Motor neuron (in vitro differentiated cells): ENCODE results near the gene CDC42BPG. TPM values are rescaled to one million over a fixed set of nuclear protein-coding genes. Genes with fewer than 3 reads are reported as not detected.

Experiments used
- ATAC-seq, 8 experiments: fragments of 200-7000 bp; cut with Tn5 transposase; replicated peaks in 6 of 8; 2 replicates each; pipeline ENCODE4 v1.8.0; 2021; ENCODE audit warnings: mild to moderate bottlenecking in 8 of 8, moderate library complexity in 8 of 8
- H3K27ac ChIP-seq, 2 donors: fragments of 250-450 bp; sonication (Bioruptor Pico); 2 replicates each; pipeline ENCODE4 v1.9.0; 2021; ENCODE audit warnings: antibody characterized with exemption in 2 of 2, mild to moderate bottlenecking in 2 of 2, moderate library complexity in 1 of 2
- H3K4me1 ChIP-seq, 2 donors: fragments of 250-450 bp; sonication (Bioruptor Pico); replicated peaks in 1 of 2; 2 replicates each; pipeline ENCODE4 v1.6.1; 2021; ENCODE audit warnings: antibody characterized with exemption in 2 of 2, mild to moderate bottlenecking in 2 of 2, moderate library complexity in 1 of 2
- H3K4me3 ChIP-seq, 5 donors: fragments of 250-450 bp; sonication (Bioruptor Pico); 2 replicates each; pipeline ENCODE4 v1.9.0; 2021; ENCODE audit warnings: antibody characterized with exemption in 5 of 5, mild to moderate bottlenecking in 5 of 5, moderate library complexity in 4 of 5
- WGBS, 10 experiments: fragments of 450-650 bp; shearing (Covaris generic); methylation state at CpG; one replicate each; pipeline ENCODE4 v1.0.0; 2022; 5-methylcytosine and 5-hydroxymethylcytosine counted together
- in situ Hi-C, 9 experiments: fragments of 400-800 bp; cut with MboI; loops; one replicate each; pipeline ENCODE4 v1.15.0; 2021; ENCODE audit warnings: low sequenced_read_pairs in 9 of 9, low pct_unique_long_range_greater_than_20kb in 2 of 9; ENCODE audit not compliant: unreplicated experiment in 9 of 9
- total RNA-seq, 8 experiments: library from RNA; unstranded; fragments of 300-600 nt; gene quantifications; 2 replicates each; pipeline versions ENCODE4 v1.2.3 to v1.2.4, GENCODE V29; 2022

Gene CDC42BPG, protein sequence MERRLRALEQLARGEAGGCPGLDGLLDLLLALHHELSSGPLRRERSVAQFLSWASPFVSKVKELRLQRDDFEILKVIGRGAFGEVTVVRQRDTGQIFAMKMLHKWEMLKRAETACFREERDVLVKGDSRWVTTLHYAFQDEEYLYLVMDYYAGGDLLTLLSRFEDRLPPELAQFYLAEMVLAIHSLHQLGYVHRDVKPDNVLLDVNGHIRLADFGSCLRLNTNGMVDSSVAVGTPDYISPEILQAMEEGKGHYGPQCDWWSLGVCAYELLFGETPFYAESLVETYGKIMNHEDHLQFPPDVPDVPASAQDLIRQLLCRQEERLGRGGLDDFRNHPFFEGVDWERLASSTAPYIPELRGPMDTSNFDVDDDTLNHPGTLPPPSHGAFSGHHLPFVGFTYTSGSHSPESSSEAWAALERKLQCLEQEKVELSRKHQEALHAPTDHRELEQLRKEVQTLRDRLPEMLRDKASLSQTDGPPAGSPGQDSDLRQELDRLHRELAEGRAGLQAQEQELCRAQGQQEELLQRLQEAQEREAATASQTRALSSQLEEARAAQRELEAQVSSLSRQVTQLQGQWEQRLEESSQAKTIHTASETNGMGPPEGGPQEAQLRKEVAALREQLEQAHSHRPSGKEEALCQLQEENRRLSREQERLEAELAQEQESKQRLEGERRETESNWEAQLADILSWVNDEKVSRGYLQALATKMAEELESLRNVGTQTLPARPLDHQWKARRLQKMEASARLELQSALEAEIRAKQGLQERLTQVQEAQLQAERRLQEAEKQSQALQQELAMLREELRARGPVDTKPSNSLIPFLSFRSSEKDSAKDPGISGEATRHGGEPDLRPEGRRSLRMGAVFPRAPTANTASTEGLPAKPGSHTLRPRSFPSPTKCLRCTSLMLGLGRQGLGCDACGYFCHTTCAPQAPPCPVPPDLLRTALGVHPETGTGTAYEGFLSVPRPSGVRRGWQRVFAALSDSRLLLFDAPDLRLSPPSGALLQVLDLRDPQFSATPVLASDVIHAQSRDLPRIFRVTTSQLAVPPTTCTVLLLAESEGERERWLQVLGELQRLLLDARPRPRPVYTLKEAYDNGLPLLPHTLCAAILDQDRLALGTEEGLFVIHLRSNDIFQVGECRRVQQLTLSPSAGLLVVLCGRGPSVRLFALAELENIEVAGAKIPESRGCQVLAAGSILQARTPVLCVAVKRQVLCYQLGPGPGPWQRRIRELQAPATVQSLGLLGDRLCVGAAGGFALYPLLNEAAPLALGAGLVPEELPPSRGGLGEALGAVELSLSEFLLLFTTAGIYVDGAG (N-terminal part only)
- 1 to 10 TPM in 1 of 8 experiments, under 1 TPM in 6, not detected in 1; 0.05 to 1.2 (median 0.22) TPM for total RNA-seq

DNA sequence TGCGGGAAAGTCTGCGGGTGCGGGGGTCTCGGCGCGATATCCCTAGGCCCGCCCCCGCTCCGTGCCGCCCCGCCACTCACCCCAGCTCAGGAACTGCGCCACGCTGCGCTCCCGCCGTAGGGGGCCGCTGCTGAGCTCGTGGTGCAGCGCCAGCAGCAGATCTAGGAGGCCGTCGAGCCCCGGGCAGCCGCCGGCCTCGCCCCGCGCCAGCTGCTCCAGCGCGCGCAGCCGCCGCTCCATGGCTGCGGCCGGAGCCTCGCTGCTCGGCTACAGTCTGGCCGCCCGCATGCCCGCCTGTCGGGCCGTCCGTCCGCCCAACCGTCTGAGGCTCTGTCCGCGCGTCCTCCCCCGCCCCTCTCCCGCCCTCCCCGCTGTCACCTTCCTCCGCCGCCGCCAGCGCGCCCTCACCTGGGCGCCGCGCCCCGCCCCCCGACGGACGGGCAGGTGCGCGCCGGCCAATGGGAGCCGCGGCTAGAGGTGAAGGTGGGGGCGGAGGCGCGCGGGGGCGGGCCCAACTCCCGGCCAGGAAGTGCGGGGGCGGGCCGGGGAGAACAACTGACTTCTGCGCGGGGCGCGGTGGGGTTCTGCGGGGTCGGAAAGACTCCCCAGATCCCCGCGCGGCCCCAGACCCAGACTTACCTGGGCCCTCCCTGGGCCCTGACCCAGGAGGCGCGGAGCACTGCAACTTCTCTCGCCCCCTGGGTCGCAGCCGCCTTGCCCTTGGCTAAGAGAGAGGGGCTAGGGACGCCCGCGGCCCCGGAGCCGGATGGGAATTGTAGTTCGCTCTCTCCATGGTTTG is at the start of gene CDC42BPG:
Gene CDC42BPG, minus strand, starts transcription at position 324 of the 799 bp plus-strand sequence. Its CDS starts 84 bp downstream, at position 240.
- H3K27ac ChIP-seq = no peak within 1 kb of the TSS
- in situ Hi-C loops = loop anchor here in 1 of 9 experiments (10.0 kb wide), 1 partner anchor 50 kb away; no protein-coding TSS in a partner anchor
- H3K4me1 ChIP-seq = peaks cover 0 to 9% of the 10 kb centered on the region in 2 donors
- peak; percentile 13 to 74 (median 53) for ATAC-seq
- WGBS, 10 experiments = 0 to 10% methylated on average over 1 to 2 of the region's 96 CpGs; no CpG with 5 or more reads in 8 of the 10 experiments
- peak within 1 kb of the TSS in 4 of 5 donors; percentile 9 to 33 (median 19) for H3K4me3 ChIP-seq

DNA sequence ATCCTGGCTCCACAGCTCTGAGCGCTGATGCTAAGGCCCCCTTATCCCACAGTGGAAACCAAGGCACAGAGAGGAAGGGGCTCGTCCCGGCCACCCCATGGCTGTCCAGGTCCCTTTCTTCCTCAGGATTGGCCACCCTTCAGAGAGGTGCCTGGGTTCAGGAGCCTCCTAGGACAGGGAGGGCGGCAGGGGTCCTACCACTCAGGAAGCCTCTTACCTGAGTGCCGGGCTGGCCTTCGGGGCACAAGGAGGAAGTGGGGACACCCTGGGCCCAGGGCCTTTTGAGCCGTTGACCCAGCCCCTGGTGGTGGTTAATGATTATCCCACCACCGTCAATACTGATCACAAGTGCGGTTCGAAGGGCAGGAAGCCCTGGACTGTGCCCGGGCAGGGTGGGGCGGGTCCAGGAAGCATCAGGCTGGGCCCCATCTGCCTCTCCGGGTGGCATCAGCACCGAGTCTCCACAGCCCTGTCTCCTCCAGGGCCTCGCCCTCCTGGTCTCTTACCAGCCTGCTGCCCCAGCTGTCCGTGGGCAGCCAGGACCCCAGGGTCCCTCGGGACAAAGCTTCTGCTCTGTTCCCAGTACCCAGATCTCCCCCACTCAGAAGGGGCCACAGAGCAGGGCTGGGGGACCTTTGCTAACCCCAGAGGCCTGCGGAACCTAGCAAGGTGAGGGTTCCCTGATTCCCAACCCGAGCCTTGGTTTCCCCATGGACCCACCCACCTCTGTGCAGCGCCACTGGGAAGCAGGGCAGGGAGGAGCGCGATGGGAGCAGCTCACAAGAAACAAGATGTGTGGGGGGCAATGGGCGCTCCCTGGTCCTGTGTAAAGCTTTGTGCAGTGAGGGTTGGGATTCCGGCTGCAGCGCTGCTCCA is 49.0 kb upstream of the CDC42BPG start:
- WGBS, 10 experiments = 67 to 100% (median 73%) methylated on average over 1 to 4 of the region's 25 CpGs; no CpG with 5 or more reads in 7 of the 10 experiments
- no peak overlapping the region for H3K4me3 ChIP-seq
- in situ Hi-C loops = loop anchor here in 1 of 9 experiments (10.0 kb wide), 1 partner anchor 49 kb away; the partner anchor contains the start of gene CDC42BPG
- ATAC-seq = peak in 2 of 8 experiments; percentile 2 to 5
- peaks cover 8 to 18% of the 10 kb centered on the region in 2 donors for H3K4me1 ChIP-seq
- no peak overlapping the region for H3K27ac ChIP-seq

DNA sequence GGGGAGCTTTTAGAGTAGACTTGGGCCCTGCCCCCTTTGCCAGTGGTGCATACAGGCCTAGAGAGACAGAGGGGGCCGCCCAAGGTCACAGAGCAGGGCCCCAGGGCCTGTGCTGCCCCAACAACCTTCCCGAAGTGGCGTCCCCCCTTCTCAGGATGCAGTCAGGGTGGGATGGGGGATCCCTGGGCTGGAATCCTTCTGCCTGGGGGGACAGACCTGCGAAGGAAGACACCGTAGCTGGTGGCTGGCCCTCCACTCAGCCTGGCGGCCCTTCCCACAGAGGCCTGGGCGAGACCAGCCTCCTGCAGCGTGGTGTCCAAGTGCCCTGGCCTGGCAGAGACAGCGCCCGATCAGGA is 48.4 kb upstream of the CDC42BPG start:
- Histone ChIP-seq H3K4me3 (no peak overlapping the region), H3K4me1 (peaks cover 14 to 24% of the 10 kb centered on the region in 2 donors), H3K27ac (no peak overlapping the region)
- in situ Hi-C loops = loop anchor here in 1 of 9 experiments (10.0 kb wide), 1 partner anchor 48 kb away; the partner anchor contains the start of gene CDC42BPG
- WGBS, 10 experiments = 80 to 100% methylated on average over 1 to 3 of the region's 10 CpGs; no CpG with 5 or more reads in 8 of the 10 experiments
- no peak for ATAC-seq

DNA sequence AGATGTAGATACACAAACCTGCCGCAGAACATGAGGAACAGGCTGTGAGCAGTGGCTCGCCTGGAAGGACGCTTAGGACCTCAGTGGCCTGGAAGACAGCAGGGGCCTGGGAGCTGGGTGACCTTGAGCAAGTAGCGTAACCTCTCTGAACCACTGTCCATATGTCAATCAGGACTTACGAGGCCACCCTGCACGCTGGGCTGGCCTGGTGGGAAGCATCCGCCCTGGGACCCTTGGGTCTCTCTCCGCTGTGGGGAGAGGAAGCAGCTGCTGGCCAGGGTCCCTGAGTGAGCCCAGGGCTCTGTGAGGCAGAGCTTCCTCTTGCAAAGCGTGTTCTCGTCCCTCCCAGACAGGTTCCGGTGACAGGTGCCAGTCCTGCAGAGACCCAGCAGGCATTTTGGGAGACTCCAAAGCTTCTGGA is 48.0 kb upstream of the CDC42BPG start:
- 65 to 100% (median 91%) methylated on average over 1 to 4 of the region's 11 CpGs; no CpG with 5 or more reads in 3 of the 10 experiments for WGBS, 10 experiments
- in situ Hi-C loops = loop anchor here in 1 of 9 experiments (10.0 kb wide), 1 partner anchor 48 kb away; the partner anchor contains the start of gene CDC42BPG
- Histone ChIP-seq H3K4me3 (no peak overlapping the region), H3K27ac (no peak overlapping the region), H3K4me1 (peaks cover 16 to 28% of the 10 kb centered on the region in 2 donors)
- ATAC-seq = no peak

DNA sequence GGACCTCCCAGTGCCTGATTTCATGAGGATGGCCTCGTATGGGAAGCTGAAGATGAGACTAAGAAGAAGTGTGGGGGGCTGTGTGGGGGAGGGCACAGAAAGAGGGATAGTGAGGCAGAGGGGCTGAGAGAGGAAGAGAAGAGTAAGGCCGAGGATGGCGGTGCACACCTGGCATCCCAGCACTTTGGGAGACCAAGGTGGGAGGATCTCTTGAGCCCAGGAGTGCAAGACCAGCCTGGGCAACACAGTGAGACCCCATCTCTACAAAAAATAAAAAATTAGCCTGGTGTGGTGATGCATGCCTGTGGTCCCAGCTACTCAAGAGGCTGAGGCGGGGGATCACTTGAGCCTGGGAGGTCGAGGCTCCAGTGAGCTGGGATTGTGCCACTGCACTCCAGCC is 47.4 kb upstream of the CDC42BPG start:
- H3K27ac ChIP-seq = no peak overlapping the region
- peaks cover 16 to 33% of the 10 kb centered on the region in 2 donors for H3K4me1 ChIP-seq
- no peak overlapping the region for H3K4me3 ChIP-seq
- 10 to 100% (median 31%) methylated on average over 1 to 2 of the region's 5 CpGs; no CpG with 5 or more reads in 6 of the 10 experiments for WGBS, 10 experiments
- in situ Hi-C loops = loop anchor here in 1 of 9 experiments (10.0 kb wide), 1 partner anchor 47 kb away; the partner anchor contains the start of gene CDC42BPG
- ATAC-seq = no peak

DNA sequence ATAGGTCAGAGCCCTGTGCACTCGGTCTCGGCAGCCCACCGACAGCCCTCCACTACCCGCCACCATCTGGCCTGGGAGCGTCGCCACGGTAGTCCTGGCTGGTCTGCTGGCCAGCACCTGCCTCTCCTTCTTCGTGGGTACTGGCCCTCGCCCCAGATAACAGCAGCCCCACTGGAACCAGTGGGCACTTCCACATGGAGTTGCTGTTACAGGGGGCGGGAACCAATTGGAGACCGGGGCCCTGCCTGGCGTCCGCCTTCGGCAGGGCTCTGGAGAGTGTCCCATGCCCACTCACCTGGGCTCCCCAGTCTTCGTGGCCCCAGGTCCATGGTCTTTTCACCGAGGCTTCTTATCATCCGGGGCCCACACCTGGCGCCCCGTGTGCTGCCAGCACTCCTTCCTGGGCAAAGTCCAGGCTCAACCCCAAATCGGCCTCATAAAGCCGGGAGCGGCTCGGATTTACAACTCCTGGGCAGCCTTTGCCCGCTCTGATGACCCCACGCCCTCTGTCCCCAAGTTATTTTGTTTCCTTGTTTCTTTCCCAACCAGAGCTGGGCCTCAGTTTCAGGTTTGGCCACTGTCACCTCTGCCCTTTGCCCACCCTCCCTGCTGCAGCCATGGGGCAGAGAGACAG is 46.9 kb upstream of the CDC42BPG start:
- H3K4me3 ChIP-seq = no peak overlapping the region
- in situ Hi-C loops = loop anchor here in 1 of 9 experiments (10.0 kb wide), 1 partner anchor 47 kb away; the partner anchor contains the start of gene CDC42BPG
- 40 to 94% (median 84%) methylated on average over 2 to 6 of the region's 25 CpGs; no CpG with 5 or more reads in 6 of the 10 experiments for WGBS, 10 experiments
- peaks cover 16 to 33% of the 10 kb centered on the region in 2 donors for H3K4me1 ChIP-seq
- no peak for ATAC-seq
- H3K27ac ChIP-seq = no peak overlapping the region

DNA sequence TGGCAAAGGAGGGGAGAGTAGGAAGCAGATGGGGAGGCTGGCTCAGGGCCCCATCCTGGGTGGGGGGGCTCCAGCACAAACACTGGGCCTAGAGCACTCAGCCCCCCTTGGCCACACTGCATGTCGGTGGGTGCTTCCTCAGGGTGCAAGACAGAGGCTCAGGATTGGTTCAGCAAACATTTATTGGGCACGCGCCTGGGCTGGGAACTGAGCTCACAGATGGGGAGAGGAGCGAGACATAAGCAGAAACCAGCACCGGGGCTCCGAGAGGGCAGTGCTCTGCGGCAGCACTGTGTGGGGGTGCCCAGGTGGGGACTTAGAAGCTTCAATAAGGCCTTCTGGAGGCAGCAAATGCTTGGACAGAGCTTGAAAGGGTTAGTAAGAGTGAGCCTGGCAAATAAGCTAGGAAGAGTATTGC is 46.1 kb upstream of the CDC42BPG start:
- in situ Hi-C loops = loop anchor here in 1 of 9 experiments (10.0 kb wide), 1 partner anchor 46 kb away; the partner anchor contains the start of gene CDC42BPG
- WGBS, 10 experiments = 87 to 94% methylated on average over 3 of the region's 7 CpGs; no CpG with 5 or more reads in 8 of the 10 experiments
- H3K4me1 ChIP-seq = peaks cover 16 to 36% of the 10 kb centered on the region in 2 donors
- no peak overlapping the region for H3K27ac ChIP-seq
- H3K4me3 ChIP-seq = no peak overlapping the region
- ATAC-seq = no peak

DNA sequence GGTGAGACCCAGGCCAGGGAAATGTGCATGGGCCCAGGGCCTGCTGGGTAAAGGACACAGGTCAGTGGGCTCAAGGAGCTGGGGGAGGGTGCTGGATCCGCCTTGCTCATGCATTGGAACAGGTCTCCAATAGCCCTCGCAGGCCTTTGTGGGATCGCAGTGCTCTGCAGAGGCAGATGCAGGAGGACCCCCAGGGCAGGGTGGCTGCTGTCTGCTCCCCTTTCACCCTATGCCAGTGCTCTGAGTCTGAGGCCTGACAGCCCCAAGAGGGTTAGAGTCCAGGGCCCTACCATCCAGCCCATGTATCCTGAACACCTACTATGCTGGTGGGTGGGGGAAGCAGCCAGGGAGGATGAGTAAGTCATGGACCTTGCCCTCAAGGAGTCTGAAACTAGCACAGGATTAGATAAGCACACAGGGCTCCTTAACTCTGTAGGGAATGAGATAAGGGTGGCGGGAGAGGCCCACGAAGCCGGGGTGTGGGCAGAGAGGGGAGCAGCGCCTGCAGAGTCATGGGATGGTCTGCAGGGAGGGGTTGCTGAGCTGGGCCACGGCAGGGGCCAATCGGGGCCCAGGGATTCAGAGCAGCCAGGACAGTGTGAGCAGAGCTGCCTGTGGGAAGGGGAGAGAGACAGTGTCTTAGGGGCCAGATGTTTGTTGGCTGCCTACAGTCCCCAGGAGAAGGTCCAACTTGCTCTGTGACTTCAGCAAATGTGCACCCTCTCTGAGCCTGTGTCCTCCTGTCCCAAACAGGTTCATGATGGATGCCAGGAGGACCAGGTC is 44.5 kb upstream of the CDC42BPG start:
- no peak overlapping the region for H3K4me3 ChIP-seq
- peak in 3 of 8 experiments; percentile 5 to 13 (median 7) for ATAC-seq
- H3K27ac ChIP-seq = peak overlapping the region in 1 of 2 donors; percentile 3
- WGBS, 10 experiments = 0 to 100% (median 78%) methylated on average over 1 to 3 of the region's 9 CpGs; no CpG with 5 or more reads in 7 of the 10 experiments
- in situ Hi-C loops = no loop called here
- peaks cover 14 to 33% of the 10 kb centered on the region in 2 donors for H3K4me1 ChIP-seq

DNA sequence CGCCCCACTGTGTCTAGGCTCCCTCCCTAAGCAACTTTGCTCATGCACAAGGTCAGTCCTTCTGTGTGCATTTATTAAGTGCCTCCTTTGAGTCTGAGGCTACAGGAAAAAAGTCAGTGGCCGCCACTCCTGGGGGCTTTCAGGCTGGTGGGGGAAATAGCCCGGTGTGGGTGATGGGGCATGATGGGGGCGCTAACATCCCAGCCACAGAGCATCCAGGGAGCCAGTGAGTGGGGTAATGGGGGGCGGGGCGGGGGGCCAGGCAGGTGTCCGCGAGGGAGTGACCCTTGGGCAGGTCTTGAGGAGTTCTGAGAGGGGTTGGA is 43.9 kb upstream of the CDC42BPG start:
- H3K4me1 ChIP-seq = peaks cover 13 to 28% of the 10 kb centered on the region in 2 donors
- in situ Hi-C loops = no loop called here
- ATAC-seq = no peak
- H3K27ac ChIP-seq = peak overlapping the region; percentile 15 to 57
- no peak overlapping the region for H3K4me3 ChIP-seq
- 50% methylated on average over 1 of the region's 8 CpGs; no CpG with 5 or more reads in 9 of the 10 experiments for WGBS, 10 experiments
